GM18505 (cell line): ENCODE data around the gene CDH12.
"Not testable (repeated sequence)": the region's sequence is repeated elsewhere in the genome, so short reads cannot be mapped to it uniquely, and the experiment has no call there.

Experiments used
- ATAC-seq: cut with Tn5 transposase; IDR thresholded peaks from one replicate; pipeline ENCODE4 v1.9.1; 2021; ENCODE audit not compliant: unreplicated experiment
- POLR2A ChIP-seq: IDR thresholded peaks from 4 replicates; pipeline ENCODE4 v1.6.1; 2011; ENCODE audit warnings: borderline replicate concordance; ENCODE audit not compliant: insufficient read depth, insufficient read length; ENCODE audit errors: extremely low read depth

Gene CDH12

GRCh38 chr5:22258139-22258538 is 595.0 kb downstream of the CDH12 start:
- no peak for TF ChIP-seq POLR2A
- no peak for ATAC-seq

DNA sequence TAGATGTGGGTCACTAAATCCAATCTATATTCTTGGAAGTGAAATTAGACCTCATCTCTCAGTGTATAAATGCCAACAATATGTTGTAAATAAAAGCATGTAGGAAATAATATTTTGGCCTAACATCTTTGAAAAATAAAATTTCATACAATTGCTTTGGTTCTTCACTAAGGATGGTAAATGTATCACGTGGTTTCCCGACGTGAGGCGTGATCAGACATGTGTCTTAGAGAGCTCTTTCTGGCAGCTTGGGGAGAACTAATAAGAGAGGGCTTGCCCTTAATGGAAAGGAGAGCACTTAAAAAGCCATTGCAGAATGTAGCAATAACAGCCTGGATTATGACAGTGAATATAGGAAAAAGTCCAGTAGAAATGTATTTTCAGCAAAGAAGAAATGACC is 602.6 kb downstream of the CDH12 start:
- no peak for TF ChIP-seq POLR2A
- no peak for ATAC-seq

- no peak for ATAC-seq
Measured at GRCh38 chr5:22249209-22249729, 603.9 kb downstream of the CDH12 start.

DNA sequence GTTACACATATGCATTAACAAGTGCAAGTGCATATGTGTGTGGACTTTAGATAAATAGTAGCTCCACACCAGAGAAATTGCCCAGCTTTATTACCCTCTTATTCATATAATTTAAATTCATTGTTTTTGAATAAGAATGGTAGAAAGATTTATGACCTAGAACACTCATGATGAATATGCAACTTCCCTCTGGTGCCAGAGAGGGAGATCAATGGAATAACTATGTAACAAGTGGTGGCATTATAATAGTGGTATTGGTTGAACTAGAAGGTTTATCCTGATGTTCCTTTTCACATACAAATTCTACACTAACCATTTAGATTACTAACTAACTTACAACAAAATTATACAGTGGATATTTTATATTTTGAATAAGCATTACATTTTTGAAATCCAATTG is 607.4 kb downstream of the CDH12 start:
- ATAC-seq: no peak
- TF ChIP-seq POLR2A: no peak

More at GRCh38 chr5:22249209-22249729, 603.9 kb downstream of the CDH12 start:
- TF ChIP-seq POLR2A: no peak

DNA sequence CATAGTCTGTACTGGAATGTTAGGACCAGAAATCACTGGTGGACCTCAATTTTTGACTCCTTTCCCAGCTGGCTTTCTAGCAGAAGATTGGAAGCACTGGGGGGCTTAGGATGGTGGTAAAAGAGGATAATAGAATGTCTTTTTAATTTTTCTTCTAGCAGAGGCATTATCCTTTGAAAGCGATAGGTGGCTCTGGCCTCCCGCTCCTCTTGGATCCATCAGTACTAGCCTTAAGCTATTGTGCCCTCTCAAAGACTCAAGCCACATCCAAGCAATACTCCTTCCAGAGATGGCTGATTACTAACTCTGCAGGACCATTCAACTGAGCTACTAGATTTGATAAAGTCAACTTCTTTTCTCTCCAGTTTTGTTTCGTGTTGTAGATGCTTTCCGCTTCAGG is 610.6 kb downstream of the CDH12 start:
- TF ChIP-seq POLR2A: no peak
- ATAC-seq: no peak

- no peak for ATAC-seq
- no peak for TF ChIP-seq POLR2A
Measured at GRCh38 chr5:22238047-22238446, 615.1 kb downstream of the CDH12 start.

GRCh38 chr5:22226423-22226822 is 626.7 kb downstream of the CDH12 start:
- ATAC-seq: no peak
- TF ChIP-seq POLR2A: no peak

- no peak for TF ChIP-seq POLR2A
- no peak for ATAC-seq
Measured at GRCh38 chr5:22223079-22223478, 630.1 kb downstream of the CDH12 start.

GRCh38 chr5:22213703-22214495 is 639.2 kb downstream of the CDH12 start:
- not testable (repeated sequence) for ATAC-seq

DNA sequence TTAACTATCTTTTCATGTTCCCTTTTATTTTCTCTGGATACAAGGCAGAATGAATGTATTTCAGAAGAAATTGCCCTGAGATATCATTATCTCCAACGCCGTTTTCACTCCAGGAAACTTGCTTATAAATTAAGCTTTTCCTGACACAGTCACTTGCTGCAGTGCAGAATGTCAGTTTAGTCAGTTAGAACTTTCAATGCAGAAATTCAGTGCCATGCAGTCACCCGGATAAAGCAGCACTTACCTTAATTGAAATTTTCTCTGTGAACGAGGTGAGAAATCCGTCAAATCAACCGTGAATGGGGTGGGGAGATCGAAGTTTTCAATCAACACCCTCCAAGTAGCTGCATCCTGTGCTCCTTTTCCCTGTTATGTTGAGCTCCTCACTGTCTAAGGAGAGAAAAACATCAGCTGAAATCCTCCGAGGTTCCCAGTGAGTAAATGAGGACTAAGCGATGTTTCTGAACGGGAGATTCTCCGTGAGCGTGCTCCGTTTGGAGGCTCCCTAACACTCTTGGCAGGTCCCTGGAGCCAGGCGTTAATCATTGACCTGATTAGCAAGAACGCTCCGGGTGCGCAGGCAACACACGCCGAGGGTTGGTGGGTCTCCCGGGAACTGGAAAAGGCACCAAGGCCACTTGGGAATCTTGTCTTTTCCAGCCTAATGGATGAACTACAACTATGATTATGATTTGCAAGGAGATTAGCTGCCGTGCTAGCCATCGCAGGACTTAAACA is 640.7 kb downstream of the CDH12 start:
- ATAC-seq: not testable (repeated sequence)

DNA sequence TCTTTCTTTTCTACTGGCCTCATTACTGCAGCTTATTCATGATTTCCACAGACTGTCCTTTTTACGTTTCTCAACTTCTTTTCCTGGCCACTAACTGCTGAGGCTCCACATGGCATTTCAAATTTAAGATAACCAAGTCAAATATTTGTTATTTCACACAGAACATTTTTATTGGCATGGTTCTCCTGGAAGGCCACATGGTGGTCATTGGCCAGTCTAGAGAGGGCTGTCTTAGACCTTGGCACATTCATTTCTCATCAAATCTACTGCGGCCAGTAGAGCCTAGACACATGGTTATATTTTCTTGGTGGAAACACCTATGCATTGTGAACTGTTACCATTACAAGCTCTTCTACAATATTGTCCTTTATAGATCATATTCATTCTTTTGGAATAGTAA is 644.7 kb downstream of the CDH12 start:
- not testable (repeated sequence) for ATAC-seq

- ATAC-seq: not testable (repeated sequence)
Measured at GRCh38 chr5:22188651-22189050, 664.5 kb downstream of the CDH12 start.

GRCh38 chr5:22187632-22188228 is 665.4 kb downstream of the CDH12 start:
- not testable (repeated sequence) for ATAC-seq

DNA sequence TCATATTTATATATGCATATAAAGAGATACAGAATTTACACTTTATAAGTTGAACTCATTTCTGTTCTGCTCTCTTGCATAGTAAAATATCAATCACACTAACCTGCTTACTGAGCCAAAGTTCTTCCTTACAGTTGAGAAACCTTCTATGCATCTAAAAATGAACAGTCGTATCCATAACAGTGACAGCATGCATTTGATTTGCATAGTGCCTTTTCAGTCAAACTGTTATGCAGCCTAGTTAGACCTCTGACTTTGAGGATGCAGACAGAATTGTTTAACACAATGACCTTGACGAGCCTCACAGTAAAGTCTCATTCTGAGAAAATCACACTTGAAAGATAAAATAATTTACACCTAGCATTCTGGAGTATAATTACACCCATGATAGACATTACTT is 683.9 kb downstream of the CDH12 start:
- ATAC-seq: not testable (repeated sequence)

- not testable (repeated sequence) for ATAC-seq
Measured at GRCh38 chr5:22168704-22169103, 684.4 kb downstream of the CDH12 start.

GRCh38 chr5:22165931-22166330 is 687.2 kb downstream of the CDH12 start:
- not testable (repeated sequence) for ATAC-seq

- not testable (repeated sequence) for ATAC-seq
Measured at GRCh38 chr5:22164910-22165748, 688.0 kb downstream of the CDH12 start.

DNA sequence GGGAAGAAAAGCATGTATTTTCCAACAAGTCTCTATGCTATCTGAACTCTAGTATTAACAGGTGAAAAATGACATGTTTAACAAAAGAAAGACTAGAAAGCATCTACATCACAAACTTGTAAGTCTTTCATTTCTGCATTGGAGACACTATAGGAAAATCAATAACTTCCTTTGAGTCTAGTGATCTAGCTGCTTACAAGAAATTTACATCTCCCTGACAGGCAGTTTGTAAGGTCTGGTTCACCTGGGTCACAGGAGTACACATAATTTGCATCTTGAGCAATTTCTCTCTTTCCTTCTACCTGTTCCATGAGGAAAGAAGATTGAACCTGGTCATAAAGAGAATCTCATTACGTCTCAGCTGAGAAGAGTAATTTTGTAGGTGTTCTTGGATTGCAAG is 696.2 kb downstream of the CDH12 start:
- ATAC-seq: not testable (repeated sequence)

DNA sequence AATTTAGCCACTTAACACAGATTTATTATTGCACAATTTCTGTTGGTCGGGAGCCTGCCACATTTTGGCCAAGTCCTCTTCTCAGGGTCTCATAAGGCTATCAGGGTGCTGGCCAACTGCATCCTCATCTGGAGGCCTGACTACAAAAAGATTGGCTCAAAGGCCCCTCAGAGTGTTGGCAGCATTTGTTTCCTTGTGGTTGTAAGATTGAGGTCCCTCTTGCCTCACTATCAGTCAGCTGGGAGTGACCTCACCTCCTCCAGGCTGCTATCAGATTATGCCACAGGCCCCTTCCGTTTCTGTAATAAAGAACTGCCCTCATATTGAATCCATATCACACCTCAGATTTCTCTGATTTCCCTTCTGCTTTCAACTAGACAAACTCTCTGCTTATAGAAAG is 698.4 kb downstream of the CDH12 start:
- not testable (repeated sequence) for ATAC-seq
